Right ventricle myocardium inferior (tissue), 1 donor: Measurements from ENCODE around the gene TMEM256. TPM values are rescaled to one million over a fixed set of nuclear protein-coding genes. Genes with fewer than 3 reads are reported as not detected.
"Not testable (repeated sequence)": the region's sequence is repeated elsewhere in the genome, so short reads cannot be mapped to it uniquely, and the experiment has no call there.

Experiments used
- ATAC-seq: fragments of 200-7000 bp; cut with Tn5 transposase; one replicate; pipeline ENCODE4 v1.9.1; 2020; ENCODE audit warnings: mild to moderate bottlenecking, moderate library complexity
- DNase-seq: peaks from one replicate; pipeline ENCODE4 v3.0.0; 2021; ENCODE audit errors: missing footprints
- intact Hi-C: fragments of 100-400 bp; cut with DNase I; formaldehyde crosslinking; loops from one replicate; pipeline ENCODE4 v1.11.0; 2022
- total RNA-seq: library from RNA; stranded (reverse); fragmentation: NEBNext Ultra II Directional; extraction: Animal tissue kit (Norgen Biotek cat#: 25700); gene quantifications from one replicate; pipeline ENCODE4 v1.2.1, GENCODE V29; 2021
- donor health status: DM: no; HTN: yes; CAD: no; lungs with severe emphysema.

The TMEM256 gene
- total RNA-seq, 1 donor from 2014 or later, result 64.0 TPM

GRCh38 chr17:7367918-7368598 lies 35.8 kb downstream of the TMEM256 start:
- intact Hi-C loops, result no loop called here

DNA sequence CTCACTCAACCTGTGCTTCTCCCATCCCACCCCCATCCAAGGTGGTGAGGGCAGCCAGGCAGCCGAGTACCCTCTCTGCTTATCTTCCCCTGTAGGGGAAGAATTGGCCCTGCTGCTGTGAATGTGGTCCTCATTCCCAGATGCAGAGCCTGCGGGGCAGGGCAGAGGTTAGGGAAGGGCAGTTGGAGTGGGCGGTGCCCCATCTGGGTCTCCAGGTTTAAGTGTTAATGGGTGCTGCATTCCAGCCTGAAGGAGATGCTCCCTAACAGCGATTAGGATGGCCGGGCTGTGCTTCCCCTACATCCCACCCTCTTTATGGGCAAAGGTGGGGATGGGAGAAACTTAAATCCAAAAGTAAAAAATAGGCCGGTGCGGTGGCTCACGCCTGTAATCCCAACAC lies 36.8 kb downstream of the TMEM256 start:
- DNase-seq (no peak), ATAC-seq (no peak)
- intact Hi-C loops, result no loop called here

More at GRCh38 chr17:7367918-7368598, 35.8 kb downstream of the TMEM256 start:
- ATAC-seq (no peak), DNase-seq (no peak)

DNA sequence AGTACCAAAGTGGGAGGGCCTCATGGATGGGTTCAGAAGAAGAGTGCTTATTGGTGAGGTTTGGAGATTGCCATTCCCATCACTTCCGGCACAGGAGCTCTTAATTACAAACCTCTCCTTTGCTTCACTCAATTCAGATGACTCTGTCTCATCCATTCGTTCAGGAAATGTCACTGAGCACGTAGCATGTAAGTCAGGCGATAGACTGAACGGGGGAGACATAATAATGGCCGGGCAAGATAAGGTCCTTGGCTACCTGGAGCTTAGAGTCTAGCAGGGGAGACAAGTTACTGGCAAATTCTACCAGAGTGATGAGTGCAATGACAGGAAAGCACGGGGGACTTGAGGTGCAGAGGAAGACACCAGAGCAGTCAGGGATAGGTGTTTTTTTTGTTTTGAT lies 37.9 kb downstream of the TMEM256 start:
- DNase-seq, intact Hi-C loops, ATAC-seq: not testable (repeated sequence)

GRCh38 chr17:7363311-7363710 lies 40.6 kb downstream of the TMEM256 start:
- no peak for ATAC-seq
- intact Hi-C loops, result no loop called here

GRCh38 chr17:7361906-7362305 lies 42.0 kb downstream of the TMEM256 start:
- ATAC-seq (no peak), DNase-seq (no peak)
- intact Hi-C loops, result no loop called here

More at GRCh38 chr17:7363311-7363710, 40.6 kb downstream of the TMEM256 start:
- DNase-seq, result no peak

- DNase-seq, result no peak
- intact Hi-C loops, result loop anchor here (2.0 to 5.0 kb wide), 3 partner anchors 79 to 230 kb away; partner anchors contain the start of gene SENP3
- no peak for ATAC-seq
These were observed 46.5 kb downstream of the TMEM256 start for GRCh38 chr17:7357381-7357780.

DNA sequence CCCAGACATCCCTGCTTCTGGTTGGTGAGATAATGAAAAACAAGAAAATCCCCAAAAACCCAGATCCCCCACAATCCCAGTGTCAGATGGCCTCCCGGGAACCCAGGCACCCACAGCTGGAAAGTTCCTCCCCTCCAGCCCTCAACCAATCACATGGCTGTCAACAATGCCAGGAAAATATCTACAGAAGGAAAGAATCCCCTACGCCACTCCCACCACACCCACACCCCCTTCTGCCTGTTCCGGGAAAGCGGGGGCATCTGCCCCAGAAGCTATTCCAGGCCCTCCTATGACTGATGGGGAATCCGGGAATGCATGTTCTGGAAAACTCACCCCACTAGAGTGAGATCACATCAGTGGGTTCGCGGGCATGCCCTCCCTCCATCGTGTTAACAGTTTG lies 47.1 kb downstream of the TMEM256 start:
- ATAC-seq (no peak), DNase-seq (no peak)
- intact Hi-C loops, result loop anchor here (2.0 to 5.0 kb wide), 3 partner anchors 80 to 231 kb away; partner anchors contain the start of gene SENP3

DNA sequence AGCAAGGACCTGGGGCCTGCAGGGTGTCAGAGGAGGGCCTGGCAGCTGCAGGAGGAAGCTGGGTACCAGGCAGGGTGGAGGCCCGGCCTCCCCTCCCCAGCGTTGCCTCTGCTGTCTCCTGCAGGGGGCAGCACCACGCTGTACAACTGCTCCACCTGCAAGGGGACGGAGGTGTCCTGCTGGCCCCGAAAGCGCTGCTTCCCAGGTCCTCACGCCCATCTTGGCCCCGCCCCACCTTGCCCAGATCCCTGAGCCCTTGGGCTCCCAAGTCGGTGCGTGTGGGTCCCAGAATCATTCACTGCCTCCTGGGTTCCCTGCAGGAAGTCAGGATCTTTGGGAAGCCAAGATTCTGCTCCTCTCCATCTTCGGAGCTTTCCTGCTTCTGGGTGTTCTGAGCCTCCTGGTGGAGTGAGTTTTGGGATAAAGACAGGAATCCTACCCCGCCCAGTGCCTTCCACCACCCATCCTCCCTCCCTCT lies 47.8 kb downstream of the TMEM256 start:
- intact Hi-C loops, result loop anchor here (2.0 to 5.0 kb wide), 3 partner anchors 81 to 231 kb away; partner anchors contain the start of gene SENP3
- peak; percentile 23 for ATAC-seq
- peak; percentile 92 for DNase-seq

DNA sequence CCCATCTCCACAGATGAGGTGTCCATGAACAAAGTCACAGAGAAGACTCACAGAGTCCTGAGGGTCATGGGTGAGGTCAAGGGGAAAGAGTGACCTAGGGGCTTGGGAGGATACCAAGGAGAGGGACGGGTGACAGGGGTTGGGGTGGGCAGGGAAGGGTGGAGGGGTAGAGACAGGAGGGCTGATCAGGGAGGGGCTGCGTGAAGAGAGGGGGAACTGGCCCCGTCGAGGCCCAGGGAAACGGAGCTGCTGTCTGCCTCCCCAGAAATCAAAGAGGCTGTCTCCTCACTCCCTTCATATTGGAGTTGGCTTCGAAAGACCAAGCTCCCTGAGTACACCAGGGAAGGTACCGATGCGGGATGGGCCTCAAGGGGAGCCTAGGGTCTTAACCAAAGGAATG lies 48.3 kb downstream of the TMEM256 start:
- DNase-seq (no peak), ATAC-seq (no peak)
- intact Hi-C loops, result loop anchor here (5.0 kb wide), 1 partner anchor 232 kb away; no protein-coding TSS in a partner anchor

DNA sequence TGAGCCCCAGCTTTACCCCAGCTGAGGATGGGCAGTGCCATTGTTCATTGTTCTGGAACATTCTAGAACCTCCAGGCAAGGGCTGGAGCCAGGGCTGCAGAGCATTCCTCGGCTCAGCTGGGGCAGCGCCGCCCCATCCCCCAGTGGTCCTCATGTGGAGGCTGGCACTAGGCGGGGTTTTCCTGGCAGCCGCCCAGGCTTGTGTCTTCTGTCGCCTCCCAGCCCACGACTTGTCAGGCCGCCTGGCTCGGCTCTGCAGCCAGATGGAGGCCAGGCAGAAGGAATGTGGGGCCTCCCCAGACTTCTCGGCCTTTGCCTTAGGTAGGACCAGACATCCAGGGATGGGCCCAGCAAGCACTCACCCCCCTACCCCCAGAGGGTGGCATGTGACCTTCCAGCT lies 48.8 kb downstream of the TMEM256 start, which contains the start of gene TMEM95:
TSS of gene TMEM95 (plus strand) at position 104 of the 400 bp plus-strand sequence. CDS start at position 153, 49 bp downstream.
- ATAC-seq (no peak), DNase-seq (peak; percentile 79)
- intact Hi-C loops, result loop anchor here (5.0 kb wide), 1 partner anchor 232 kb away; no protein-coding TSS in a partner anchor

GRCh38 chr17:7354262-7354843 lies 49.5 kb downstream of the TMEM256 start:
- ATAC-seq (no peak), DNase-seq (no peak)
- intact Hi-C loops, result loop anchor here (5.0 kb wide), 1 partner anchor 102 kb away; the partner anchor contains the start of genes CTDNEP1 and ELP5

Other genes starting within 250 kb of the TMEM256 start
- gene ASGR1, start 224.7 kb downstream of the TMEM256 start, total RNA-seq, result 0.43 TPM
- gene DLG4, start 184.3 kb downstream of the TMEM256 start, total RNA-seq, result 20.6 TPM
- 2,192 TPM for gene ACADVL, start 184.2 kb downstream of the TMEM256 start, total RNA-seq
- gene DVL2, start 169.6 kb downstream of the TMEM256 start, total RNA-seq, result 20.0 TPM
- 23.3 TPM for gene PHF23, start 164.6 kb downstream of the TMEM256 start, total RNA-seq
- 444 TPM for gene GABARAP, start 161.6 kb downstream of the TMEM256 start, total RNA-seq
- 114 TPM for gene CTDNEP1, start 152.4 kb downstream of the TMEM256 start, total RNA-seq
- 72.7 TPM for gene ELP5, start 151.9 kb downstream of the TMEM256 start, total RNA-seq
- gene CLDN7, start 141.6 kb downstream of the TMEM256 start, total RNA-seq, result 1.2 TPM
- gene SLC2A4, start 122.4 kb downstream of the TMEM256 start, total RNA-seq, result 119 TPM
- 0.81 TPM for gene YBX2, start 109.5 kb downstream of the TMEM256 start, total RNA-seq
- 326 TPM for gene EIF5A, start 96.5 kb downstream of the TMEM256 start, total RNA-seq
- 70.3 TPM for gene GPS2, start 88.7 kb downstream of the TMEM256 start, total RNA-seq
- gene NEURL4, start 74.8 kb downstream of the TMEM256 start, total RNA-seq, result 30.8 TPM
- gene ACAP1, start 67.6 kb downstream of the TMEM256 start, total RNA-seq, result 14.0 TPM
- gene KCTD11, start 51.9 kb downstream of the TMEM256 start, total RNA-seq, result 4.7 TPM
- gene TMEM95, start 48.9 kb downstream of the TMEM256 start, total RNA-seq, result not detected
- gene TNK1, start 23.0 kb downstream of the TMEM256 start, total RNA-seq, result 2.6 TPM
- gene PLSCR3, start 9.6 kb downstream of the TMEM256 start, total RNA-seq, result 18.4 TPM
- 7.0 TPM for gene NLGN2, start 3.7 kb upstream of the TMEM256 start, total RNA-seq
- gene SPEM1, start 16.2 kb upstream of the TMEM256 start, total RNA-seq, result not detected
- not detected for gene SPEM2, start 21.5 kb upstream of the TMEM256 start, total RNA-seq
- gene SPEM3, start 24.8 kb upstream of the TMEM256 start, total RNA-seq, result not detected
- 2.7 TPM for gene TMEM102, start 31.3 kb upstream of the TMEM256 start, total RNA-seq
- gene FGF11, start 35.4 kb upstream of the TMEM256 start, total RNA-seq, result 11.7 TPM
- 11.8 TPM for gene CHRNB1, start 41.0 kb upstream of the TMEM256 start, total RNA-seq
- gene ZBTB4, start 75.5 kb upstream of the TMEM256 start, total RNA-seq, result 62.1 TPM
- not detected for gene SLC35G6, start 77.3 kb upstream of the TMEM256 start, total RNA-seq
- 36.4 TPM for gene POLR2A, start 80.3 kb upstream of the TMEM256 start, total RNA-seq
- 41.7 TPM for gene TNFSF12, start 145.0 kb upstream of the TMEM256 start, total RNA-seq
- 13.5 TPM for gene TNFSF13, start 154.7 kb upstream of the TMEM256 start, total RNA-seq
- 33.0 TPM for gene SENP3, start 157.8 kb upstream of the TMEM256 start, total RNA-seq
- gene CD68, start 175.5 kb upstream of the TMEM256 start, total RNA-seq, result 40.4 TPM
- gene MPDU1, start 179.8 kb upstream of the TMEM256 start, total RNA-seq, result 32.0 TPM
- 0.89 TPM for gene SOX15, start 186.0 kb upstream of the TMEM256 start, total RNA-seq
- 103 TPM for gene FXR2, start 210.8 kb upstream of the TMEM256 start, total RNA-seq
- 78.9 TPM for gene SAT2, start 223.7 kb upstream of the TMEM256 start, total RNA-seq
- 0.35 TPM for gene SHBG, start 226.0 kb upstream of the TMEM256 start, total RNA-seq
- gene ATP1B2, start 246.8 kb upstream of the TMEM256 start, total RNA-seq, result 3.8 TPM